ENCODE data around the gene DNAI7.

DNA sequence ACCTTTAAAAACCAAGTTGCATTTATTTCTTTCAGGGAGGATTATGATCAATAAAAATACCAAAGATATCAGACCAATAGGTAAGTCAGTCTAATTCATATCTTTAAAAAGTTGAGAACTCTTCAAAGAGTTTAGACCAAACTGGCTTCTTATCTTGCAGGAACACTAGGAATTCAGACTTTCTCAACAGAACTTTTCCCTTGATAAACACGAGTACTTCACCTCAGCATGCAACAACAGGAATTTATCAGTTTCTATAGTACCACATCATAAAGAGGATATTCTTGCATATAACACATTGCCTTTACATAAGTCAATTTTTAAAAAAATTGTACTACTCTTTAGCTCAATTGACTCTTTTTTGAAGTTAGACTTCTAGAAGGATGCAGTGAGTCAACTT, 68.2 kb downstream of the DNAI7 start:
- TF ChIP-seq ZNF274 (IDR thresholded peaks at IDR 0.05; ENCODE audit: low read depth, low read length) (no peak), YY1 (IDR thresholded peaks at IDR 0.05; ENCODE audit: insufficient read depth, insufficient read length) (no peak), SUZ12 (IDR thresholded peaks at IDR 0.05; ENCODE audit: extremely low read depth, insufficient read depth, insufficient read length) (no peak)
